Breast epithelium (tissue), 4 donors: ENCODE results near the gene AHRR. TPM values are rescaled to one million over a fixed set of nuclear protein-coding genes. Genes with fewer than 3 reads are reported as not detected.

ENCODE experiments used
- DNase-seq, 2 donors: peaks; one replicate each; pipeline ENCODE4 v3.0.0-alpha.2; 2019; ENCODE audit warnings: low spot score in 2 of 2
- H3K27ac ChIP-seq, 2 donors: fragments of 200-600 bp; sonication (generic) in 1 of 2; one replicate each; pipeline ENCODE4 v1.5.1; 2016 to 2019; ENCODE audit warnings: mild to moderate bottlenecking in 1 of 2
- H3K27me3 ChIP-seq, 2 donors: fragments of 200-600 bp; sonication (generic) in 1 of 2; one replicate each; pipeline versions ENCODE4 v1.5.1 to v1.6.0; 2017 to 2019; ENCODE audit warnings: control low read depth in 1 of 2, mild to moderate bottlenecking in 1 of 2
- H3K36me3 ChIP-seq: fragments of 200-600 bp; one replicate; pipeline ENCODE4 v1.5.1; 2019
- H3K4me1 ChIP-seq, 2 donors: fragments of 200-600 bp; sonication (generic); one replicate each; pipeline ENCODE4 v1.5.1; 2016 to 2019; ENCODE audit warnings: control low read depth in 1 of 2
- H3K4me3 ChIP-seq, 3 donors: fragments of 200-600 bp; sonication (generic); 1 replicate in 2 of 3; 2 replicates in 1 of 3; pipeline ENCODE4 v1.5.1; 2016 to 2019; ENCODE audit warnings: mild to moderate bottlenecking in 3 of 3, moderate library complexity in 2 of 3
- H3K9me3 ChIP-seq, 2 donors: fragments of 200-600 bp; sonication (generic) in 1 of 2; one replicate each; pipeline ENCODE4 v1.5.1; 2016 to 2019; ENCODE audit warnings: control low read depth in 1 of 2
- CTCF ChIP-seq, 3 donors: fragments of 450-650 bp; IDR thresholded peaks; one replicate each; pipeline ENCODE4 v1.5.1; 2016 to 2017; ENCODE audit warnings: antibody characterized with exemption in 3 of 3, mild to moderate bottlenecking in 3 of 3, moderate library complexity in 3 of 3
- POLR2A ChIP-seq: fragments of 450-650 bp; IDR thresholded peaks from one replicate; pipeline ENCODE4 v1.6.1; 2016; ENCODE audit warnings: antibody characterized with exemption, mild to moderate bottlenecking, moderate library complexity
- POLR2AphosphoS5 ChIP-seq, 3 donors: sonication (generic); formaldehyde crosslinking; IDR thresholded peaks; one replicate each; pipeline ENCODE4 v1.6.1; 2017; ENCODE audit warnings: antibody characterized with exemption in 3 of 3
- intact Hi-C: fragments of 100-400 bp; cut with DNase I; formaldehyde crosslinking; loops from one replicate; pipeline ENCODE4 v1.15.1; 2023; ENCODE audit warnings: low total_unique reads
- total RNA-seq, 3 donors: library from RNA; depleted of rRNA; stranded (reverse); fragments of >200 nt; gene quantifications; one replicate each; pipeline ENCODE4 v1.1.0, GENCODE V29; 2016

AHRR gene
- total RNA-seq, 3 donors from 2014 or later, result 0.88 to 0.98 TPM; not detected in 1

- Histone ChIP-seq H3K9me3 (no peaks in the 10 kb centered on the region), H3K4me1 (peaks cover 6 to 12% of the 10 kb centered on the region in 2 donors), H3K4me3 (no peak overlapping the region), H3K27me3 (peaks cover 5 to 39% of the 10 kb centered on the region in 2 donors), H3K36me3 (no peaks in the 10 kb centered on the region), H3K27ac (no peak overlapping the region)
- intact Hi-C loops, result no loop called here
- TF ChIP-seq POLR2A (no peak), POLR2AphosphoS5 (IDR thresholded peaks at IDR 0.05) (no peak), CTCF (IDR thresholded peaks at IDR 0.05) (no peak)
- DNase-seq, result no peak
Measured at GRCh38 chr5:322942-323879, 1.7 kb downstream of the AHRR start.

GRCh38 chr5:324736-325612 lies 3.5 kb downstream of the AHRR start:
- no peak overlapping the region for H3K4me3 ChIP-seq
- no peaks in the 10 kb centered on the region for H3K36me3 ChIP-seq
- H3K27me3 ChIP-seq, result peaks cover 5 to 30% of the 10 kb centered on the region in 2 donors
- no peaks in the 10 kb centered on the region for H3K9me3 ChIP-seq
- H3K27ac ChIP-seq, result no peak overlapping the region
- intact Hi-C loops, result no loop called here
- no peak for TF ChIP-seq POLR2AphosphoS5 (IDR thresholded peaks at IDR 0.05)
- TF ChIP-seq POLR2A, result no peak
- TF ChIP-seq CTCF (IDR thresholded peaks at IDR 0.05), result no peak
- no peak for DNase-seq
- H3K4me1 ChIP-seq, result peaks cover 6 to 12% of the 10 kb centered on the region in 2 donors

- H3K4me3 ChIP-seq, result no peak overlapping the region
- no peaks in the 10 kb centered on the region for H3K36me3 ChIP-seq
- intact Hi-C loops, result no loop called here
- no peak for DNase-seq
- no peaks in the 10 kb centered on the region for H3K9me3 ChIP-seq
- H3K4me1 ChIP-seq, result peaks cover 6 to 7% of the 10 kb centered on the region in 2 donors
- peaks cover 0 to 18% of the 10 kb centered on the region in 2 donors for H3K27me3 ChIP-seq
- no peak overlapping the region for H3K27ac ChIP-seq
- no peak for TF ChIP-seq POLR2A
- TF ChIP-seq POLR2AphosphoS5 (IDR thresholded peaks at IDR 0.05), result no peak
- no peak for TF ChIP-seq CTCF (IDR thresholded peaks at IDR 0.05)
Measured at GRCh38 chr5:326109-326508, 4.6 kb downstream of the AHRR start.

GRCh38 chr5:329121-329735 lies 7.7 kb downstream of the AHRR start:
- Histone ChIP-seq H3K4me1 (no peaks in the 10 kb centered on the region), H3K4me3 (no peak overlapping the region), H3K27me3 (no peaks in the 10 kb centered on the region), H3K9me3 (no peaks in the 10 kb centered on the region), H3K36me3 (no peaks in the 10 kb centered on the region), H3K27ac (no peak overlapping the region)
- TF ChIP-seq POLR2A (no peak), POLR2AphosphoS5 (IDR thresholded peaks at IDR 0.05) (no peak)
- intact Hi-C loops, result no loop called here
- DNase-seq, result no peak

GRCh38 chr5:329768-330167 lies 8.3 kb downstream of the AHRR start:
- no peaks in the 10 kb centered on the region for H3K36me3 ChIP-seq
- H3K9me3 ChIP-seq, result no peaks in the 10 kb centered on the region
- intact Hi-C loops, result no loop called here

More at GRCh38 chr5:329768-330167, 8.3 kb downstream of the AHRR start:
- TF ChIP-seq CTCF (IDR thresholded peaks at IDR 0.05) (no peak), POLR2A (no peak), POLR2AphosphoS5 (IDR thresholded peaks at IDR 0.05) (no peak)
- Histone ChIP-seq H3K4me3 (no peak overlapping the region), H3K4me1 (no peaks in the 10 kb centered on the region), H3K27ac (no peak overlapping the region), H3K27me3 (no peaks in the 10 kb centered on the region)
- DNase-seq, result no peak
